Fibroblast of villous mesenchyme (primary cell): Measurements from ENCODE around the gene PNRC2. TPM values are rescaled to one million over a fixed set of nuclear protein-coding genes. Genes with fewer than 3 reads are reported as not detected.
"Not testable (repeated sequence)": the region's sequence is repeated elsewhere in the genome, so short reads cannot be mapped to it uniquely, and the experiment has no call there.

Experiments used
- DNase-seq: peaks from one replicate; pipeline ENCODE4 v3.0.0-alpha.2; 2010; ENCODE audit warnings: low read depth
- H3K4me3 ChIP-seq: 2 replicates; pipeline ENCODE4 v1.5.1; 2011; ENCODE audit warnings: low read depth, mild to moderate bottlenecking, low read length
- CTCF ChIP-seq: IDR thresholded peaks from 2 replicates; pipeline ENCODE4 v1.5.1; 2012; ENCODE audit warnings: low read depth, mild to moderate bottlenecking, low read length; ENCODE audit not compliant: insufficient read depth
- small RNA-seq: library from RNA; depleted of rRNA; stranded (forward); fragments of <200 nt; gene quantifications from one replicate; pipeline ENCODE3, GENCODE V24; 2012
- total RNA-seq: library from RNA; depleted of rRNA; stranded (reverse); fragments of >200 nt; gene quantifications from 2 replicates; pipeline ENCODE4 v1.2.3, GENCODE V29; 2012

The PNRC2 gene
- total RNA-seq, 1 donor, result 108 TPM

- no peak for DNase-seq
- TF ChIP-seq CTCF, result no peak
- no peak overlapping the region for H3K4me3 ChIP-seq
Observed at GRCh38 chr1:24004132-24004531, 44.5 kb downstream of the PNRC2 start.

GRCh38 chr1:24005163-24005562 lies 45.5 kb downstream of the PNRC2 start:
- TF ChIP-seq CTCF, result no peak
- H3K4me3 ChIP-seq, result no peak overlapping the region
- DNase-seq, result no peak

- DNase-seq, result no peak
- TF ChIP-seq CTCF, result no peak
Observed at GRCh38 chr1:24007079-24007478, 47.5 kb downstream of the PNRC2 start.

GRCh38 chr1:24008574-24009184 lies 49.1 kb downstream of the PNRC2 start:
- not testable (repeated sequence) for DNase-seq, H3K4me3 ChIP-seq

More at GRCh38 chr1:24007079-24007478, 47.5 kb downstream of the PNRC2 start:
- H3K4me3 ChIP-seq, result no peak overlapping the region

- no peak overlapping the region for H3K4me3 ChIP-seq
- peak; percentile 68 for DNase-seq
- TF ChIP-seq CTCF, result no peak
Observed at GRCh38 chr1:24009406-24009805, 49.8 kb downstream of the PNRC2 start.

GRCh38 chr1:24010650-24011049 lies 51.0 kb downstream of the PNRC2 start:
- H3K4me3 ChIP-seq, result no peak overlapping the region
- no peak for TF ChIP-seq CTCF
- DNase-seq, result no peak

GRCh38 chr1:24012878-24013277 lies 53.2 kb downstream of the PNRC2 start:
- not testable (repeated sequence) for DNase-seq, H3K4me3 ChIP-seq

Small RNA genes lying within 50 kb of the gene (small RNA-seq; reads per million reads assigned to genes)
- gene MIR378F, result not detected

Other genes starting within 250 kb of the PNRC2 start
- 30.9 and 46.2 TPM in 2 replicates for gene ELOA, start 216.4 kb upstream of the PNRC2 start, total RNA-seq
- 25.4 and 28.9 TPM in 2 replicates for gene PITHD1, start 181.4 kb upstream of the PNRC2 start, total RNA-seq
- 46.7 and 48.8 TPM in 2 replicates for gene LYPLA2, start 168.7 kb upstream of the PNRC2 start, total RNA-seq
- gene GALE, start 159.1 kb upstream of the PNRC2 start, total RNA-seq, result 31.5 and 33.5 TPM in 2 replicates
- 30.3 and 37.1 TPM in 2 replicates for gene HMGCL, start 134.4 kb upstream of the PNRC2 start, total RNA-seq
- 4.8 and 7.8 TPM in 2 replicates for gene FUCA1, start 91.5 kb upstream of the PNRC2 start, total RNA-seq
- not detected in 2 replicates for gene CNR2, start 46.5 kb upstream of the PNRC2 start, total RNA-seq
- 83.8 and 117 TPM in 2 replicates for gene SRSF10, start 20.5 kb downstream of the PNRC2 start, total RNA-seq
- gene MYOM3, start 152.3 kb downstream of the PNRC2 start, total RNA-seq, result under 0.01 TPM in 1 of 2 replicates, not detected in the other
- gene IL22RA1, start 183.3 kb downstream of the PNRC2 start, total RNA-seq, result not detected in 2 replicates
- gene IFNLR1, start 227.5 kb downstream of the PNRC2 start, total RNA-seq, result under 0.01 TPM in 1 of 2 replicates, not detected in the other